Natural killer cell (primary cell): ENCODE data around the gene TRIM38. TPM values are rescaled to one million over a fixed set of nuclear protein-coding genes. Genes with fewer than 3 reads are reported as not detected.
A peak's percentile ranks its signal among the peaks of the same experiment; 100 is the strongest.
"Not testable (repeated sequence)": the region's sequence is repeated elsewhere in the genome, so short reads cannot be mapped to it uniquely, and the experiment has no call there.

Experiments used
- ATAC-seq, 3 donors: fragments of 150-1000 bp in 2 of 3; fragments of 200-7000 bp in 1 of 3; cut with Tn5 transposase; 1 replicate in 1 of 3; 2 replicates in 2 of 3; pipeline ENCODE4 v1.10.0; 2021; ENCODE audit warnings: mild to moderate bottlenecking in 2 of 3, moderate library complexity in 2 of 3
- DNase-seq, 2 donors: peaks; one replicate each; pipeline versions ENCODE4 v3.0.0 to v3.0.0-alpha.2; 2013 to 2021; ENCODE audit warnings: mixed read lengths in 1 of 2
- H3K27ac ChIP-seq: one replicate; pipeline ENCODE4 v1.5.1; 2013; ENCODE audit warnings: mild to moderate bottlenecking, low read length
- H3K27me3 ChIP-seq: one replicate; pipeline ENCODE4 v1.6.1; 2013; ENCODE audit warnings: low read length; ENCODE audit not compliant: control insufficient read depth, insufficient read depth
- H3K36me3 ChIP-seq: one replicate; pipeline ENCODE4 v1.6.1; 2013; ENCODE audit warnings: low read length; ENCODE audit not compliant: control insufficient read depth, insufficient read depth
- H3K4me1 ChIP-seq: one replicate; pipeline ENCODE4 v1.6.1; 2013; ENCODE audit warnings: low read length; ENCODE audit not compliant: control insufficient read depth, insufficient read depth
- H3K4me3 ChIP-seq: one replicate; pipeline ENCODE4 v1.5.1; 2013; ENCODE audit warnings: low read length
- H3K9me3 ChIP-seq: one replicate; pipeline ENCODE4 v1.6.1; 2013; ENCODE audit warnings: low read length; ENCODE audit not compliant: control insufficient read depth, insufficient read depth
- H3K27ac Mint-ChIP-seq, 2 donors: one replicate each; pipeline ENCODE4 v1.8.0; 2022; ENCODE audit warnings: mild to moderate bottlenecking in 2 of 2, mixed read lengths in 2 of 2, moderate library complexity in 1 of 2
- H3K27me3 Mint-ChIP-seq, 2 donors: one replicate each; pipeline ENCODE4 v1.8.0; 2022; ENCODE audit warnings: low read depth in 2 of 2, mixed read lengths in 2 of 2
- H3K36me3 Mint-ChIP-seq: one replicate; pipeline ENCODE4 v1.8.0; 2022; ENCODE audit warnings: mixed read lengths
- H3K4me1 Mint-ChIP-seq, 2 donors: one replicate each; pipeline ENCODE4 v1.8.0; 2022; ENCODE audit warnings: mixed read lengths in 2 of 2
- H3K4me3 Mint-ChIP-seq: one replicate; pipeline ENCODE4 v1.8.0; 2022; ENCODE audit warnings: mild to moderate bottlenecking, moderate library complexity, mixed read lengths
- H3K9me3 Mint-ChIP-seq, 2 donors: one replicate each; pipeline ENCODE4 v1.8.0; 2022; ENCODE audit warnings: mixed read lengths in 2 of 2
- WGBS: methylation state at CpG from one replicate; pipeline ENCODE4 v1.1.7; 2013; ENCODE audit warnings: missing lambda C conversion rate; ENCODE audit not compliant: insufficient coverage; 5-methylcytosine and 5-hydroxymethylcytosine counted together
- intact Hi-C: fragments of 100-400 bp; cut with micrococcal nuclease; formaldehyde crosslinking; loops from one replicate; pipeline ENCODE4 v1.14.2; 2022
- total RNA-seq, 4 donors: library from RNA; stranded (reverse); fragments of 120-200 nt in 1 of 4; gene quantifications; one replicate each; pipeline versions ENCODE4 v1.2.3 to v1.2.4, GENCODE V29; 2013 to 2022
- TF ChIP-seq, protein P1 (sequence below): fragments of 200-600 bp; IDR thresholded peaks from one replicate; pipeline ENCODE4 v1.8.0; 2022; ENCODE audit warnings: antibody characterized with exemption

TRIM38 gene
- total RNA-seq, 3 donors from 2014 or later (not counting 1 experiment from before 2014, with no cell fraction given): 25.5 to 30.5 (median 27.1) TPM

DNA sequence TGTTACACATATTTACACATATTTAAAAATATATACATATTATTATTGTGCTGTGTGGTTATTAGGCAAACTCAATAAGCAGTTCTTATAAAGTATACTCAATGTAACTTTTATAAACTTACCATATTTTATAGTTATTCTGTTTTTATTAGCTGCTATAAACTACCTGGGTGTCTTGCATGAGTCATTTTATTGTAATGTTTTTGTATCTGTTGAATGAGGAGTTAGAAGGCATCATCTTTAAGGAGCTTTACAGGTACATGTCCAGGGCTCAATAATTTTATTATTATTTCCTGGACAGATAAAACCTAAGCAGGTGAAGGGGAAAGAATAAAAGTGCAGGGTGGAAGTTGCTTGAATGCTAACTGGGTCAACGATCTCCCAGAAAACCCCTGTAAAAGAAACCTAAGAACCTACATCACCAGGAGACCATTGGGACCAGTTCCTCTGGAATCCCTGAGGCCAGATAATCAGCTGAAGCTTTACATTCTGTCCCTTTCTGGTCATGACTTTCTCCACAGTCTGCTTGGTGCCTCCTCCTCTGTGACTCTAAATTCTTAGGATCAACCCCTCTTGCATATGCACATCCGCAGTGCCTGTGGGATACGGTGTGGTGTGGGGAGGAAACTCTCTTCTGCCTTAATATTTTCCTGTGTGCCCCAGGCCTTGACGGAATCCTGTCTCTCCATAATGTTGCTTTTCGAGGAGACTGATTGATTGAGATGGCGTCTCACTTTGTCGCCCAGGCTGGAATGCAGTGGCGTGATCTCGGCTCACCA lies 38.0 kb downstream of the TRIM38 start:
- TF ChIP-seq, protein P1, sequence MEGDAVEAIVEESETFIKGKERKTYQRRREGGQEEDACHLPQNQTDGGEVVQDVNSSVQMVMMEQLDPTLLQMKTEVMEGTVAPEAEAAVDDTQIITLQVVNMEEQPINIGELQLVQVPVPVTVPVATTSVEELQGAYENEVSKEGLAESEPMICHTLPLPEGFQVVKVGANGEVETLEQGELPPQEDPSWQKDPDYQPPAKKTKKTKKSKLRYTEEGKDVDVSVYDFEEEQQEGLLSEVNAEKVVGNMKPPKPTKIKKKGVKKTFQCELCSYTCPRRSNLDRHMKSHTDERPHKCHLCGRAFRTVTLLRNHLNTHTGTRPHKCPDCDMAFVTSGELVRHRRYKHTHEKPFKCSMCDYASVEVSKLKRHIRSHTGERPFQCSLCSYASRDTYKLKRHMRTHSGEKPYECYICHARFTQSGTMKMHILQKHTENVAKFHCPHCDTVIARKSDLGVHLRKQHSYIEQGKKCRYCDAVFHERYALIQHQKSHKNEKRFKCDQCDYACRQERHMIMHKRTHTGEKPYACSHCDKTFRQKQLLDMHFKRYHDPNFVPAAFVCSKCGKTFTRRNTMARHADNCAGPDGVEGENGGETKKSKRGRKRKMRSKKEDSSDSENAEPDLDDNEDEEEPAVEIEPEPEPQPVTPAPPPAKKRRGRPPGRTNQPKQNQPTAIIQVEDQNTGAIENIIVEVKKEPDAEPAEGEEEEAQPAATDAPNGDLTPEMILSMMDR: no peak
- Histone ChIP-seq H3K27ac (no peak overlapping the region), H3K9me3 (no peaks in the 10 kb centered on the region), H3K36me3 (peaks cover 13% of the 10 kb centered on the region), H3K4me1 (no peaks in the 10 kb centered on the region), H3K27me3 (no peaks in the 10 kb centered on the region), H3K4me3 (no peak overlapping the region)
- Mint-ChIP-seq H3K27me3 (no peaks in the 10 kb centered on the region), H3K9me3 (no peaks in the 10 kb centered on the region), H3K4me1 (no peaks in the 10 kb centered on the region), H3K36me3 (peaks cover 8% of the 10 kb centered on the region), H3K27ac (no peak overlapping the region), H3K4me3 (no peak overlapping the region)
- intact Hi-C loops: loop anchor here (5.0 kb wide), 1 partner anchor 278 kb away; no protein-coding TSS in a partner anchor
- ATAC-seq (no peak), DNase-seq (no peak)
- 95% methylated on average over 7 of the region's 9 CpGs for WGBS

- no peaks in the 10 kb centered on the region for H3K4me1 ChIP-seq
- no peak overlapping the region for H3K27ac Mint-ChIP-seq
- peaks cover 10% of the 10 kb centered on the region for H3K36me3 ChIP-seq
- no peaks in the 10 kb centered on the region for H3K9me3 Mint-ChIP-seq
- ATAC-seq: peak in 2 of 3 donors; percentile 74
- DNase-seq: peak; percentile 44 to 74
- H3K27ac ChIP-seq: no peak overlapping the region
- 16% methylated on average over 3 of the region's 3 CpGs for WGBS
- H3K9me3 ChIP-seq: no peaks in the 10 kb centered on the region
- H3K4me1 Mint-ChIP-seq: no peaks in the 10 kb centered on the region
- H3K4me3 Mint-ChIP-seq: no peak overlapping the region
- no peaks in the 10 kb centered on the region for H3K27me3 ChIP-seq
- TF ChIP-seq, protein P1: peak; percentile 82
- no peak overlapping the region for H3K4me3 ChIP-seq
- H3K36me3 Mint-ChIP-seq: peaks cover 2% of the 10 kb centered on the region
- H3K27me3 Mint-ChIP-seq: no peaks in the 10 kb centered on the region
- intact Hi-C loops: loop anchor here (5.0 kb wide), 1 partner anchor 281 kb away; no protein-coding TSS in a partner anchor
Measured at GRCh38 chr6:26003102-26003694, 40.6 kb downstream of the TRIM38 start.

DNA sequence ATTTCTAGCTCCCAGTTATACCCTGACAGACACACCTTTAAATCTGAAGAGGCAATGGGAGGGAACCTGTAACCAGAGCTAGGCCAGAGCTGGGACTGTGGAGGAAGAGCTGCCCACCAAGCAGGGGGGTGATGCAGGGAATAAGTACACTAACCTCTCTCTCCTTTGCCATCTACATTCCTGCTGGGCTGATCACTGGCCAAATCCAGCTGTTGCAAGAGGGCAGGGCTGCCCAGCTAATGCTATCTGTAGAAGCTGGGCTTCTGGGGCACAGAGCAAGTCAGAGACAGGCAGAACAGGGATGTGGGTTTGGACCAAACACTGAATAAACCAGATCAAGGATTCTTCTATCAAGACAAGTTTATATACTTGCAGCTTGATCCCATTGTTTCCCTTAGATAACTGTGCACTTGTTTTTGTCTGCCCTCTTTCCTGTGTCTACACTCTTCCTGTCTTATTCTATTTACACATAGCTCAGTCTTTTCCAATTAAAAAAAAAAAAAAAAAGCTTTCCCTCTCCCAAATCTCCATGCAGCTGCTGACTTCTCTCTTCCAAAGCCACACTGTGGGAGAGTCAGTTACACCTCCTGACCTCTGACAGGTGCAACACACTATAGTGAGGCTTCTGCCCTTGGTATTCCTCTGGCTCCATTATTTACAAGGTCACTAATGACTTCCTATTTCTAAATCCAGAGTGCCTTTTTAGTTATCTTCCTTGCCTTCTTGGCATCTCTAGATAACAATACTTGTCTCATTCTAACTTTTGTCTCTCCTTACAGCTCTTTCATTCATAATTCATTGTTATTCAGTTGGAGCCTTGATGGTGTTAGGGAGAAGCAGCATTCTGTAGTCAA lies 43.7 kb downstream of the TRIM38 start:
- H3K36me3 Mint-ChIP-seq: no peaks in the 10 kb centered on the region
- no peaks in the 10 kb centered on the region for H3K4me1 Mint-ChIP-seq
- Histone ChIP-seq H3K9me3 (no peaks in the 10 kb centered on the region), H3K4me3 (no peak overlapping the region), H3K36me3 (peaks cover 4% of the 10 kb centered on the region), H3K27ac (no peak overlapping the region), H3K27me3 (no peaks in the 10 kb centered on the region), H3K4me1 (no peaks in the 10 kb centered on the region)
- no peak overlapping the region for H3K27ac Mint-ChIP-seq
- H3K4me3 Mint-ChIP-seq: no peak overlapping the region
- no peak for ATAC-seq
- TF ChIP-seq, protein P1: no peak
- intact Hi-C loops: no loop called here
- H3K27me3 Mint-ChIP-seq: no peaks in the 10 kb centered on the region
- H3K9me3 Mint-ChIP-seq: no peaks in the 10 kb centered on the region
- no peak for DNase-seq

DNA sequence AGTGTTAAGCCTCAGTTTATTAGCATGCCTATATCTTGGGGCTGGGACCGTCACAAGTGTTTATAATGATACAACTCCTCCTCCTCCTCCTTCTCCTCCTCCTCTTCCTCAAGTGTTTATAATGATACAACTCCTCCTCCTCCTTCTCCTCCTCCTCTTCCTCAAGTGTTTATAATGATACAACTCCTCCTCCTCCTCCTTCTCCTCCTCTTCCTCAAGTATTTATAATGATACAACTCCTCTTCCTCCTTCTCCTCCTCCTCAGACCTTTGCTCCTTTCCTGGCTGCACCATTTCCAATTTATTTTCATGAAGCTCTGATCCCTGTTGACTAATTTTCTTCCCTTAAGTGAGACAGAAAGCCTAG lies 44.3 kb downstream of the TRIM38 start:
- 78% methylated on average over 1 of the region's 1 CpG for WGBS
- DNase-seq, H3K27ac Mint-ChIP-seq, H3K9me3 ChIP-seq, H3K27me3 Mint-ChIP-seq, ATAC-seq, H3K4me3 ChIP-seq, H3K4me1 Mint-ChIP-seq, intact Hi-C loops, H3K4me3 Mint-ChIP-seq, H3K9me3 Mint-ChIP-seq, H3K27ac ChIP-seq, H3K4me1 ChIP-seq, H3K36me3 ChIP-seq, H3K36me3 Mint-ChIP-seq, H3K27me3 ChIP-seq: not testable (repeated sequence)
